Panc1 (cell line): Measurements from ENCODE around the gene TCEAL1. TPM values are rescaled to one million over a fixed set of nuclear protein-coding genes. Genes with fewer than 3 reads are reported as not detected.
A peak's percentile ranks its signal among the peaks of the same experiment; 100 is the strongest.
"Not testable (repeated sequence)": the region's sequence is repeated elsewhere in the genome, so short reads cannot be mapped to it uniquely, and the experiment has no call there.

ENCODE experiments used
- ATAC-seq: fragments of 200-7000 bp; cut with Tn5 transposase; 2 replicates; pipeline ENCODE4 v1.9.1; 2020; ENCODE audit warnings: mild to moderate bottlenecking, moderate library complexity
- BruUV-seq: library from RNA; stranded (reverse); fragments of 400-500 nt; replicated peaks from 2 replicates; lab custom pipeline; 2021; lab: Mats Ljungman, UMichigan
- CTCF ChIA-PET: fragments of 300-600 bp; sonication (Branson Sonifier 250); formaldehyde crosslinking; loops from one replicate; lab custom pipeline; 2022; ENCODE audit warnings: antibody characterized with exemption; lab: Charles Lee
- POLR2A ChIA-PET: fragments of 300-600 bp; sonication (Branson Sonifier 250); formaldehyde crosslinking; loops from one replicate; lab custom pipeline; 2022; ENCODE audit warnings: antibody characterized with exemption; lab: Charles Lee
- DNase-seq: peaks from one replicate; pipeline ENCODE4 v3.0.0-alpha.2; 2010; ENCODE audit warnings: low read depth, low spot score
- H3K27ac ChIP-seq: 2 replicates; pipeline ENCODE4 v1.5.1; 2011; ENCODE audit warnings: mild to moderate bottlenecking, low read length, inconsistent platforms
- H3K27me3 ChIP-seq: fragments of 200-500 bp; sonication (Bioruptor generic); 2 replicates; pipeline ENCODE4 v1.6.0; 2014; ENCODE audit warnings: low read length, inconsistent platforms; ENCODE audit not compliant: control insufficient read depth, insufficient read depth
- H3K36me3 ChIP-seq: fragments of 200-500 bp; sonication (Bioruptor generic); 2 replicates; pipeline ENCODE4 v1.5.1; 2014; ENCODE audit warnings: inconsistent platforms, mild to moderate bottlenecking, low read length, moderate library complexity; ENCODE audit not compliant: control insufficient read depth, insufficient read depth
- H3K4me1 ChIP-seq: 2 replicates; pipeline ENCODE4 v1.5.1; 2011; ENCODE audit warnings: inconsistent platforms, mild to moderate bottlenecking, low read length, moderate library complexity; ENCODE audit not compliant: control insufficient read depth, insufficient read depth
- H3K4me3 ChIP-seq, 2 experiments: 2 replicates each; pipeline ENCODE4 v1.5.1; 2011 to 2012; ENCODE audit warnings: low read depth in 2 of 2, low read length in 2 of 2, mild to moderate bottlenecking in 2 of 2, inconsistent platforms in 1 of 2, moderate library complexity in 1 of 2
- H3K9me3 ChIP-seq: fragments of 200-500 bp; sonication (Bioruptor generic); 2 replicates; pipeline ENCODE4 v1.5.1; 2014; ENCODE audit warnings: low read depth, mild to moderate bottlenecking, inconsistent platforms, low read length, moderate library complexity; ENCODE audit not compliant: control insufficient read depth, insufficient read depth
- CTCF ChIP-seq: fragments of 450-650 bp; IDR thresholded peaks from 2 replicates; pipeline ENCODE4 v1.5.1; 2017; ENCODE audit warnings: mild to moderate bottlenecking
- POLR2AphosphoS5 ChIP-seq: IDR thresholded peaks from 2 replicates; pipeline ENCODE4 v1.6.1; 2012; ENCODE audit warnings: mild to moderate bottlenecking, low read depth, low read length, moderate library complexity
- REST ChIP-seq, 2 experiments: IDR thresholded peaks; 2 replicates each; pipeline ENCODE4 v1.6.1; 2011 to 2012; ENCODE audit warnings: low read depth in 2 of 2, control low read depth in 1 of 2, low read length in 1 of 2, mild to moderate bottlenecking in 1 of 2, moderate library complexity in 1 of 2; ENCODE audit not compliant: insufficient read depth in 1 of 2
- SIN3A ChIP-seq: IDR thresholded peaks from 2 replicates; pipeline ENCODE4 v1.6.1; 2012; ENCODE audit warnings: low read depth, mild to moderate bottlenecking, low read length, moderate library complexity, borderline replicate concordance; ENCODE audit not compliant: insufficient read depth
- TCF7L2 ChIP-seq: IDR thresholded peaks from 2 replicates; pipeline ENCODE4 v1.6.1; 2011; ENCODE audit warnings: mild to moderate bottlenecking, low read depth, low read length, inconsistent platforms
- in situ Hi-C: cut with HindIII; loops from 2 replicates; pipeline ENCODE4 v1.10.0; 2016; ENCODE audit warnings: low sequenced_read_pairs, low pct_unique_long_range_greater_than_20kb
- intact Hi-C: fragments of 100-400 bp; cut with micrococcal nuclease; formaldehyde crosslinking; loops from one replicate; pipeline ENCODE4 v1.10.0; 2022; ENCODE audit not compliant: unreplicated experiment
- total RNA-seq: library from RNA; stranded (reverse); gene quantifications from one replicate; pipeline ENCODE4 v1.2.1, GENCODE V29; 2021; ENCODE audit not compliant: unreplicated experiment

TCEAL1 gene
- total RNA-seq, 1 experiment from 2014 or later: 31.7 TPM

GRCh38 chrX:103647630-103648029 is 18.9 kb downstream of the TCEAL1 start:
- intact Hi-C loops: no loop called here
- ATAC-seq (no peak), DNase-seq (no peak)
- BruUV-seq: no TSS peak
- H3K4me1 ChIP-seq: no peaks in the 10 kb centered on the region
- no peaks in the 10 kb centered on the region for H3K27me3 ChIP-seq
- no peak overlapping the region for H3K4me3 ChIP-seq
- no peak for TF ChIP-seq REST (IDR thresholded peaks at IDR 0.05; ENCODE audit: insufficient read depth in 1 of 2, low read depth in 2 of 2, low read length in 1 of 2)
- TF ChIP-seq SIN3A: no peak
- no peak for TF ChIP-seq TCF7L2
- TF ChIP-seq POLR2AphosphoS5: no peak
- TF ChIP-seq CTCF: no peak
- CTCF ChIA-PET: no interaction called here
- in situ Hi-C loops: no loop called here
- H3K9me3 ChIP-seq: no peaks in the 10 kb centered on the region
- no peaks in the 10 kb centered on the region for H3K36me3 ChIP-seq
- H3K27ac ChIP-seq: no peak overlapping the region
- POLR2A ChIA-PET: no interaction called here

GRCh38 chrX:103651151-103651773 is 22.5 kb downstream of the TCEAL1 start:
- H3K36me3 ChIP-seq: no peaks in the 10 kb centered on the region
- no peak overlapping the region for H3K4me3 ChIP-seq
- POLR2A ChIA-PET: no interaction called here
- ATAC-seq (no peak), DNase-seq (no peak)
- in situ Hi-C loops: no loop called here
- H3K27ac ChIP-seq: no peak overlapping the region
- no peaks in the 10 kb centered on the region for H3K27me3 ChIP-seq
- BruUV-seq: no TSS peak
- peaks cover 3% of the 10 kb centered on the region for H3K4me1 ChIP-seq
- intact Hi-C loops: no loop called here
- TF ChIP-seq POLR2AphosphoS5: no peak
- no peak for TF ChIP-seq CTCF
- no peak for TF ChIP-seq SIN3A
- no peak for TF ChIP-seq REST (IDR thresholded peaks at IDR 0.05; ENCODE audit: insufficient read depth in 1 of 2, low read depth in 2 of 2, low read length in 1 of 2)
- no peak for TF ChIP-seq TCF7L2
- CTCF ChIA-PET: no interaction called here
- H3K9me3 ChIP-seq: no peaks in the 10 kb centered on the region; the same call in 1 of the 2 replicates

GRCh38 chrX:103655230-103656000 is 26.6 kb downstream of the TCEAL1 start:
- CTCF ChIA-PET, POLR2A ChIA-PET, ATAC-seq, DNase-seq, in situ Hi-C loops, intact Hi-C loops, H3K36me3 ChIP-seq, H3K9me3 ChIP-seq, H3K4me3 ChIP-seq, H3K27me3 ChIP-seq, BruUV-seq: not testable (repeated sequence)
- H3K27ac ChIP-seq: peak overlapping the region; percentile 86
- peaks cover 32% of the 10 kb centered on the region for H3K4me1 ChIP-seq
